Astrocyte (in vitro differentiated cells and primary cell): ENCODE measurements around the gene FOS. TPM values are rescaled to one million over a fixed set of nuclear protein-coding genes. Genes with fewer than 3 reads are reported as not detected.
"Not testable (repeated sequence)": the region's sequence is repeated elsewhere in the genome, so short reads cannot be mapped to it uniquely, and the experiment has no call there.

Source experiments
- DNase-seq: peaks from one replicate; pipeline ENCODE4 v3.0.0-alpha.2; 2010; ENCODE audit warnings: low read depth
- FAIRE-seq: peaks from 2 replicates; lab custom pipeline; 2011; peaks lifted over from hg19 to GRCh38; lab: Jason Lieb, UNC
- H2AFZ ChIP-seq: 2 replicates; pipeline ENCODE4 v1.6.0; 2012; ENCODE audit warnings: low read depth, low read length, inconsistent platforms
- H3K27ac ChIP-seq: 2 replicates; pipeline ENCODE4 v1.5.1; 2011; ENCODE audit warnings: low read depth, low read length, inconsistent platforms
- H3K27me3 ChIP-seq: 2 replicates; pipeline ENCODE4 v1.6.0; 2011; ENCODE audit warnings: low read length, inconsistent platforms; ENCODE audit not compliant: insufficient read depth
- H3K36me3 ChIP-seq: 2 replicates; pipeline ENCODE4 v1.5.1; 2011; ENCODE audit warnings: low read length, inconsistent platforms; ENCODE audit not compliant: insufficient read depth
- H3K4me1 ChIP-seq: 2 replicates; pipeline ENCODE4 v1.5.1; 2011; ENCODE audit warnings: low read length, inconsistent platforms; ENCODE audit not compliant: insufficient read depth
- H3K4me2 ChIP-seq: 2 replicates; pipeline ENCODE4 v1.6.0; 2012; ENCODE audit warnings: low read length, inconsistent platforms
- H3K4me3 ChIP-seq: 2 replicates; pipeline ENCODE4 v1.5.1; 2011; ENCODE audit warnings: low read depth, mild to moderate bottlenecking, low read length, inconsistent platforms; ENCODE audit not compliant: insufficient read depth
- H3K79me2 ChIP-seq: 2 replicates; pipeline ENCODE4 v1.6.0; 2012; ENCODE audit warnings: mild to moderate bottlenecking, low read length, inconsistent platforms; ENCODE audit not compliant: insufficient read depth
- H3K9ac ChIP-seq: 2 replicates; pipeline ENCODE4 v1.6.0; 2012; ENCODE audit warnings: mild to moderate bottlenecking, low read length, inconsistent platforms
- H3K9me3 ChIP-seq: 2 replicates; pipeline ENCODE4 v1.5.1; 2012; ENCODE audit warnings: low read depth, mild to moderate bottlenecking, low read length, inconsistent platforms; ENCODE audit not compliant: insufficient read depth
- H4K20me1 ChIP-seq: 2 replicates; pipeline ENCODE4 v1.6.0; 2012; ENCODE audit warnings: low read length, inconsistent platforms; ENCODE audit not compliant: insufficient read depth
- H3K27ac Mint-ChIP-seq: one replicate; pipeline ENCODE4 v1.8.0; 2021; ENCODE audit warnings: mild to moderate bottlenecking, mixed read lengths; ENCODE audit not compliant: unreplicated experiment
- H3K27me3 Mint-ChIP-seq: one replicate; pipeline ENCODE4 v1.8.0; 2021; ENCODE audit warnings: low read depth, mixed read lengths; ENCODE audit not compliant: unreplicated experiment
- H3K36me3 Mint-ChIP-seq: one replicate; pipeline ENCODE4 v1.8.0; 2021; ENCODE audit warnings: low read depth, mixed read lengths; ENCODE audit not compliant: unreplicated experiment
- H3K4me1 Mint-ChIP-seq: one replicate; pipeline ENCODE4 v1.8.0; 2021; ENCODE audit warnings: low read depth, mixed read lengths; ENCODE audit not compliant: unreplicated experiment
- H3K4me3 Mint-ChIP-seq: one replicate; pipeline ENCODE4 v1.8.0; 2021; ENCODE audit warnings: mild to moderate bottlenecking, moderate library complexity, mixed read lengths; ENCODE audit not compliant: unreplicated experiment
- H3K9me3 Mint-ChIP-seq: one replicate; pipeline ENCODE4 v1.8.0; 2021; ENCODE audit warnings: mild to moderate bottlenecking, mixed read lengths; ENCODE audit not compliant: unreplicated experiment
- CTCF ChIP-seq: IDR thresholded peaks from 2 replicates; pipeline ENCODE4 v1.5.1; 2011; ENCODE audit warnings: low read depth, mild to moderate bottlenecking, inconsistent platforms, low read length, moderate library complexity; ENCODE audit not compliant: insufficient read depth
- EZH2 ChIP-seq: IDR thresholded peaks from 2 replicates; pipeline ENCODE4 v1.6.1; 2012; ENCODE audit warnings: mild to moderate bottlenecking, low read length, inconsistent platforms; ENCODE audit not compliant: insufficient read depth
- total RNA-seq: library from RNA; stranded (reverse); gene quantifications from 2 replicates; pipeline ENCODE4 v1.2.1, GENCODE V29; 2021

The FOS gene
- total RNA-seq, 1 donor from 2014 or later: 57.7 TPM

- H3K36me3 ChIP-seq: no peaks in the 10 kb centered on the region
- H4K20me1 ChIP-seq: no peaks in the 10 kb centered on the region
- Mint-ChIP-seq H3K9me3 (no peaks in the 10 kb centered on the region), H3K36me3 (no peaks in the 10 kb centered on the region), H3K27me3 (no peaks in the 10 kb centered on the region), H3K27ac (no peak overlapping the region), H3K4me3 (no peak overlapping the region), H3K4me1 (peaks cover 15% of the 10 kb centered on the region)
- no peak overlapping the region for H3K9ac ChIP-seq
- FAIRE-seq (no peak), DNase-seq (no peak)
- H3K27me3 ChIP-seq: no peaks in the 10 kb centered on the region
- H3K79me2 ChIP-seq: no peaks in the 10 kb centered on the region
- no peak overlapping the region for H2AFZ ChIP-seq
- no peak for TF ChIP-seq CTCF
- TF ChIP-seq EZH2: no peak
- no peak overlapping the region for H3K27ac ChIP-seq
- no peaks in the 10 kb centered on the region for H3K9me3 ChIP-seq
- no peak overlapping the region for H3K4me3 ChIP-seq
- no peak overlapping the region for H3K4me2 ChIP-seq
- peaks cover 17% of the 10 kb centered on the region for H3K4me1 ChIP-seq
Measured at GRCh38 chr14:75232191-75232590, 46.4 kb upstream of the FOS start.

- no peak overlapping the region for H3K27ac Mint-ChIP-seq
- DNase-seq (no peak), FAIRE-seq (no peak)
- H3K79me2 ChIP-seq: no peaks in the 10 kb centered on the region
- no peak overlapping the region for H3K4me3 Mint-ChIP-seq
- no peak overlapping the region for H3K4me3 ChIP-seq
- no peaks in the 10 kb centered on the region for H3K36me3 Mint-ChIP-seq
- H3K9ac ChIP-seq: no peak overlapping the region
- peaks cover 19% of the 10 kb centered on the region for H3K4me1 Mint-ChIP-seq
- no peaks in the 10 kb centered on the region for H3K9me3 ChIP-seq
- H3K4me2 ChIP-seq: no peak overlapping the region
- no peaks in the 10 kb centered on the region for H3K36me3 ChIP-seq
- no peak overlapping the region for H3K27ac ChIP-seq
- H2AFZ ChIP-seq: no peak overlapping the region
- no peak for TF ChIP-seq EZH2
- TF ChIP-seq CTCF: no peak
- no peaks in the 10 kb centered on the region for H3K27me3 ChIP-seq
- no peaks in the 10 kb centered on the region for H3K27me3 Mint-ChIP-seq
- no peaks in the 10 kb centered on the region for H4K20me1 ChIP-seq
- peaks cover 17% of the 10 kb centered on the region for H3K4me1 ChIP-seq
- no peaks in the 10 kb centered on the region for H3K9me3 Mint-ChIP-seq
Measured at GRCh38 chr14:75232597-75232996, 46.0 kb upstream of the FOS start.

GRCh38 chr14:75234173-75235115 is 44.2 kb upstream of the FOS start:
- DNase-seq (peak; percentile 94), FAIRE-seq (no peak)
- H3K27ac ChIP-seq: peak overlapping the region; percentile 68
- peaks cover 17% of the 10 kb centered on the region for H3K4me1 ChIP-seq
- H3K27me3 ChIP-seq: no peaks in the 10 kb centered on the region
- no peaks in the 10 kb centered on the region for H3K79me2 ChIP-seq
- H3K9me3 ChIP-seq: no peaks in the 10 kb centered on the region
- peaks cover 24% of the 10 kb centered on the region for H3K4me1 Mint-ChIP-seq
- H3K4me3 ChIP-seq: no peak overlapping the region
- peak overlapping the region; percentile 4 for H3K4me3 Mint-ChIP-seq
- peak overlapping the region; percentile 25 for H2AFZ ChIP-seq
- H3K27ac Mint-ChIP-seq: peak overlapping the region; percentile 75
- no peaks in the 10 kb centered on the region for H3K9me3 Mint-ChIP-seq
- H3K4me2 ChIP-seq: peak overlapping the region; percentile 76
- H3K36me3 Mint-ChIP-seq: no peaks in the 10 kb centered on the region
- no peaks in the 10 kb centered on the region for H3K27me3 Mint-ChIP-seq
- no peaks in the 10 kb centered on the region for H3K36me3 ChIP-seq
- H3K9ac ChIP-seq: peak overlapping the region; percentile 26
- H4K20me1 ChIP-seq: no peaks in the 10 kb centered on the region
- TF ChIP-seq CTCF (no peak), EZH2 (no peak)

- not testable (repeated sequence) for H2AFZ ChIP-seq, H3K27ac ChIP-seq, H3K4me2 ChIP-seq, H3K36me3 Mint-ChIP-seq, H3K9me3 ChIP-seq, FAIRE-seq, H3K4me3 Mint-ChIP-seq, H3K27ac Mint-ChIP-seq, H3K27me3 ChIP-seq, H3K79me2 ChIP-seq, H3K36me3 ChIP-seq, H3K9ac ChIP-seq, H4K20me1 ChIP-seq, H3K4me3 ChIP-seq, H3K27me3 Mint-ChIP-seq, DNase-seq, H3K9me3 Mint-ChIP-seq
- H3K4me1 Mint-ChIP-seq: peaks cover 23% of the 10 kb centered on the region
- H3K4me1 ChIP-seq: peaks cover 14% of the 10 kb centered on the region
Measured at GRCh38 chr14:75235198-75235597, 43.4 kb upstream of the FOS start.
